HG02759 (cell line): ENCODE data around the gene MVB12B.

Experiments
- ATAC-seq: cut with Tn5 transposase; IDR thresholded peaks from one replicate; pipeline ENCODE4 v1.9.1; 2021; ENCODE audit warnings: mild to moderate bottlenecking, moderate library complexity; ENCODE audit not compliant: unreplicated experiment

MVB12B gene

GRCh38 chr9:126357074-126357473, 30.4 kb downstream of the MVB12B start:
- ATAC-seq, result no peak

DNA sequence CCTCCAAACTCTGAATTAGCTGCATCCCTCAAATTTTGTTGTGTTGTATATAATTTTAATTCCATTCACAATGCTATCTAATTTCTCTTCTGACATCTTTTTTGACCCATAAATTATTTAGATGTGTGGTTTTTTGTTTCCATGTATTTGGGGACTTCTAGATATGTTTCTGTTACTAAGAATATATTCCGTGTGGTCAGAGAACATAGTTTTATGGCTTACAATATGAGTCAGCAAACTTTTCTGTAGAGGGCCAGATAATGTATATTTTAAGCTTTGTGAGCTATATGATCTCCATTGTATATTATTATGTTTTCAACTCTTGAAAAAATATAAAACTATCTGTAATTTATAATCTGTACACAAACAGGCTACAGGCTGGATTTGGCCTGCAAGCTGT, 33.4 kb downstream of the MVB12B start:
- no peak for ATAC-seq

- ATAC-seq, result no peak
Observed at GRCh38 chr9:126361810-126362238, 35.2 kb downstream of the MVB12B start.

- ATAC-seq, result no peak
Observed at GRCh38 chr9:126363250-126363649, 36.6 kb downstream of the MVB12B start.

DNA sequence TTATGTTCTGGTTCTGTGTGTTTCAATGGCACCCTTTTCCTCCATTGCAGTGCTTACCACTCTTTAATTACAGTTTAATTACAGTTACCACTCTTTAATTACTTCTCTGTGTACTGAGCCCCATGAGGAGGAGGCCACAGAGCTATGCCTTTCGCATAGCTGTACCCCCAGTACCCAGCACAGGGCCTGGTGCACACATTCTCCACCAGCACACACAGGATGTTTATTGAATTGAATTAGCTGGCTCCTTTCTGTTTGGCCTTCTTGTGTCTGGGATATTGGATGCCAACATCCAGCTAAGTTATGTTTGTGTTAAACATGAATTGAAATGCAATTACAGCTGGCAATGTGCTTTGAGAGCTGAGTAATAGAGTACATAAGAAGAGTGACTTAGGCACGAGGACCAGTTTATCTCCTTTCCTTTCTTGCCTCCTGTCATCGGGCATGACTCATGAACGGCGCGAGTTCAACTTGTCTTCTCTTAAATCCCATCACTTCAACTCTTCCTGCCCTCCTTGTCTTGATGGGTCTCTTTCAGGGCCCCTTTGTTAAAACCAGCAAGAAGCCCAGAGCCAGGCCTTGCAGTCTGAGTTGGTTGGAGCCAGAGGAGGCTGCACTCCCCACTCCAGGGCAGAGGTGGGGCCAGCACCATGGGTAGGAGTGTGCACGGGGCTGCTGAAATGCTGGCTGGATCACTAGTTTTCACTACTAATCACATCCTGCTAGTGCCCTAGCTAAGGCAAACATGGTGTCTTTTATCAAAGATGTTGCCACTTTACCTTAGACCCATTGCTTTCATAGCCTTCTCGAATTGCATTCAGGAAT, 37.4 kb downstream of the MVB12B start:
- no peak for ATAC-seq

DNA sequence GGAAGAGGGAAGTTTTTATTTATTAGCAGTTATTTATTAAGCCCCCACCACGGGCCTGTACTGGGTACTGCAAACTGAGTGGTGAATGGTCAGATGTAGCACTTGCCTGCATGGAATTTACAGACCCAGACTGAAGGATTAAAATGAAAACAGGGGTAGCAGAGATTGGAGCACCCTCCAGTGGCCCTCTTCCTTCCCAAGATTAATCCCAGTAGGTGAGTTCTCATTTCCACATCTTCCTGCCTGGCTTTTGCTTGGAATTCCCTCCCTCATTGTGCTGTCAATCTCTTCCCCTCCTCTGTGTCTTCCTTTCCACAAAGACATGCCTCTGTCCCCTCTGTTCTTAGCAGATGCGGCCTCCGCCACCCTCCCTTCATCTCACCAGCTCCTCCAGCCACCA, 39.2 kb downstream of the MVB12B start:
- no peak for ATAC-seq

GRCh38 chr9:126366366-126367011, 39.9 kb downstream of the MVB12B start:
- ATAC-seq, result no peak

- no peak for ATAC-seq
Observed at GRCh38 chr9:126367139-126367538, 40.5 kb downstream of the MVB12B start.

GRCh38 chr9:126367616-126368015, 41.0 kb downstream of the MVB12B start:
- ATAC-seq, result no peak

- no peak for ATAC-seq
Observed at GRCh38 chr9:126368020-126368419, 41.4 kb downstream of the MVB12B start.

- ATAC-seq, result no peak
Observed at GRCh38 chr9:126371007-126371870, 44.6 kb downstream of the MVB12B start.

DNA sequence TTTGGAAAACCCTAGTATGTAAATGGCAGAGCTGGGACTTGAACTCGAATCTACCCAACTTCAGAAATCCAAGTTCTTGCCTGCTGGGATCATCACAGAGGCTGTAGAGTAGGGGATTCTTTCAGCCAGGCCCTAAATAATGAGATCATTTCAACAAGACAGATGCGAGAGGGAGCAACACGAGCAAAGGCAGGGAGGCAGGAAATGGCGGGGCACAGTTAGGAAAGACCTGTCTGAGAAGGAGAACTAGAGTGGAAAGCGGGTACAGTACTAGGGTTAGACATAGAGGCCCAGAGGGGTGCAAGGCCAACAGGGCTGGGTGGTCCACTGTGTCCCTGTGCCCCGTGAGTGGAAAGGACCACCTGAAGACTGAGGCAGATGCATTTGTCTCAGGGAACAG, 46.1 kb downstream of the MVB12B start:
- ATAC-seq, result no peak

DNA sequence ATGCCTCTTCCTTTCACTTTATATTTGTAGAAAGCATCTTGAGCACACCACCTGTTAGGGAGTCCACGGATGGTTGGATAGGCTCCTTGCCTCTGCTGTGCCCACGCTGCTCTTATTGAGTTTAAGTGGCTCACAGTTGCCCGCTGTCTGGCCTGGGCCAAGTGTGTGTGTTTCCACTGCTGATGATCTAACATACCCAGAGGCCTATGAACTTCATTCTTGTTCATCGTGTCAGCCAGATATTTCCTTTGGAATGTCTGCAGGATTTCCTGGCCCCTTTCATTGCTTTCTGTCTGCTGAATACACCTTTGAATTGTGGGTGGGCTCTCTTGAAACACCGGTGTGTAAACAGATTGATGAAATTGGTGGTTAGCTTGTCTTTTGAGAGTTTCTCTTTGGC, 46.6 kb downstream of the MVB12B start:
- no peak for ATAC-seq

DNA sequence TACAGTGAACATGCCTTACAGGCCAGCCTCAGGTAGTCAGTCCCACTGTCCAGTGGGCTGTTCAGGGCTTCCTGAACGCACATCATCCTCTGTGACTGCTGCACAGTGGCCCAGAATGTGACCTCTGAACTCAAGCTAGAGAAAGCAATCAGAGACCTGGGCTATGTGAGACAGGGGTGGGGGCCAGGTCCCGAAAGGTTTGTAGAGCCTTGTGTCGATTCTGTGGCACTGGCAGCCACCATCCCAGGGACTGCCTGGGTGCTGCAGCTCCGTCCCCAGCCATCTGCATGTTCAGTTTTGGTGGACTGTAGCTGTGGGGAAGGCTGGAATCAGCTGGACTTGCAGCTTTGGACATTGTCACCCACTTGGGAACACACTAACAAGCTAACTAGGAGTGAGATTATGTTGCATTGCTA, 47.7 kb downstream of the MVB12B start:
- ATAC-seq, result no peak

DNA sequence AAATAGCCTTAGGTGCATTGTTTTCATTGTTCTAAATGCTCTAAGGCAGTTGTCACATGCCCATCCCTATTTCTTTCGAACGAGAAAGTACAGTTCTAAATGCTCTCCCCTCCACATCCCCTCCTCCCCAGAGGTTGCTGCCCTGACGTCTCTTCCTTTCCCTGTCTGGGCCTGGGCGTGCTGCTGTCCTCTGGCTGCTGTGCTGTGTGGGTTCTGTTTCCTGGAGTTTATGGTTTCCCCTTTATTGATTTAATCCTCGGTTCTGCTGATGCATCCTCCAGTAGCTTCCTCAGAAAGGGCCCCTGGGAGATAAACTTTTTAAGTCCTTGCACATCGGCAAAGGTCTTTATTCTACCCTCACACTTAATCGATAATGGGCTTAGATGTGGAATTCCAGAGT, 48.8 kb downstream of the MVB12B start:
- ATAC-seq, result no peak

- ATAC-seq, result no peak
Observed at GRCh38 chr9:126376311-126377175, 49.9 kb downstream of the MVB12B start.

DNA sequence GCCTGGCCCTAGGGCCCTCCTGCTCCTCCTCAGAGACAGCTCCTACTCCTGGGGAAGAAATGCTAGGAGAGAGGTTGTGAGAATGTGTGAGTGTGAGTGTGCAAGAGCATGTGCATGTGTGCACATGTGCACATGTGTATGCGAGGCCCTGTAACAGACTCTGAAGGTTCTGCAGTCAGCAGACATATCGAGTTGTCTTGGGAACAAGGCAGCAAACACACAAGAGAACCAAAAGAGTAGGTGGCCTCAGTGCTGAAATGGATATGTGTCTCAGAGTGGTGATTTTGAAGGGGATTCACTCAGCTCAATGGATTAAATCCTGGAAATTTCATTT, 50.5 kb downstream of the MVB12B start:
- no peak for ATAC-seq

- no peak for ATAC-seq
Observed at GRCh38 chr9:126377536-126377935, 50.9 kb downstream of the MVB12B start.

GRCh38 chr9:126378761-126379160, 52.1 kb downstream of the MVB12B start:
- no peak for ATAC-seq

- no peak for ATAC-seq
Observed at GRCh38 chr9:126379661-126380360, 53.2 kb downstream of the MVB12B start.
